Sigmoid colon (tissue), 7 donors: Measurements from ENCODE around the gene SLC19A1. TPM values are rescaled to one million over a fixed set of nuclear protein-coding genes. Genes with fewer than 3 reads are reported as not detected.

ENCODE experiments used
- DNase-seq: peaks from one replicate; pipeline ENCODE4 v3.0.0-alpha.2; 2019
- H3K27ac ChIP-seq, 4 donors: fragments of 200-600 bp; sonication (generic); one replicate each; pipeline ENCODE4 v1.5.1; 2016 to 2019; ENCODE audit warnings: mild to moderate bottlenecking in 1 of 4
- H3K27me3 ChIP-seq, 3 donors: fragments of 200-600 bp; sonication (generic); one replicate each; pipeline ENCODE4 v1.5.1; 2019; ENCODE audit warnings: mild to moderate bottlenecking in 1 of 3
- H3K36me3 ChIP-seq, 4 donors: fragments of 200-600 bp; sonication (generic); one replicate each; pipeline ENCODE4 v1.5.1; 2016 to 2019
- H3K4me1 ChIP-seq, 4 donors: fragments of 200-600 bp; sonication (generic); one replicate each; pipeline ENCODE4 v1.5.1; 2017 to 2019
- H3K4me3 ChIP-seq, 4 donors: fragments of 200-600 bp; sonication (generic); one replicate each; pipeline ENCODE4 v1.5.1; 2017 to 2019; ENCODE audit warnings: mild to moderate bottlenecking in 2 of 4, moderate library complexity in 1 of 4
- H3K9me3 ChIP-seq, 4 donors: fragments of 200-600 bp in 3 of 4; sonication (generic) in 3 of 4; one replicate each; pipeline versions ENCODE4 v1.5.1 to v1.6.1; 2013 to 2019
- CTCF ChIP-seq, 4 experiments: fragments of 450-650 bp in 3 of 4; fragments of 200-600 bp in 1 of 4; IDR thresholded peaks; one replicate each; pipeline ENCODE4 v1.5.1; 2016 to 2019; ENCODE audit warnings: antibody characterized with exemption in 4 of 4, mild to moderate bottlenecking in 3 of 4, moderate library complexity in 2 of 4
- EP300 ChIP-seq, 4 donors: sonication (generic); formaldehyde crosslinking; IDR thresholded peaks; one replicate each; pipeline ENCODE4 v1.6.1; 2017; ENCODE audit warnings: antibody characterized with exemption in 4 of 4
- POLR2A ChIP-seq, 2 donors: fragments of 450-650 bp; IDR thresholded peaks; one replicate each; pipeline ENCODE4 v1.6.1; 2016; ENCODE audit warnings: antibody characterized with exemption in 2 of 2, mild to moderate bottlenecking in 2 of 2, moderate library complexity in 2 of 2
- POLR2AphosphoS5 ChIP-seq, 4 donors: sonication (generic); formaldehyde crosslinking; IDR thresholded peaks; one replicate each; pipeline ENCODE4 v1.6.1; 2017; ENCODE audit warnings: antibody characterized with exemption in 4 of 4
- WGBS, 2 donors: extraction: QIAGEN DNeasy Blood & Tissue Kit; methylation state at CpG; one replicate each; pipeline ENCODE4 v1.1.7; 2013; 5-methylcytosine and 5-hydroxymethylcytosine counted together
- intact Hi-C: fragments of 100-400 bp; cut with DNase I; formaldehyde crosslinking; loops from one replicate; pipeline ENCODE4 v1.15.1; 2023
- polyA plus RNA-seq, 3 donors: library from polyadenylated mRNA; stranded (reverse); fragments of 200-250 nt; gene quantifications; one replicate each; pipeline ENCODE4 v1.2.3, GENCODE V29; 2013
- total RNA-seq, 4 donors: library from RNA; depleted of rRNA; stranded (reverse); fragments of >200 nt; gene quantifications; one replicate each; pipeline ENCODE4 v1.1.0, GENCODE V29; 2016
- donor health status: healthy with polysubstance abuse.
- donor health status: Bipolar disorder and iron deficiency.
- donor health status: healthy.

The SLC19A1 gene
- total and polyA plus RNA-seq, 7 donors: 1.8 to 10.7 (median 2.5) TPM

DNA sequence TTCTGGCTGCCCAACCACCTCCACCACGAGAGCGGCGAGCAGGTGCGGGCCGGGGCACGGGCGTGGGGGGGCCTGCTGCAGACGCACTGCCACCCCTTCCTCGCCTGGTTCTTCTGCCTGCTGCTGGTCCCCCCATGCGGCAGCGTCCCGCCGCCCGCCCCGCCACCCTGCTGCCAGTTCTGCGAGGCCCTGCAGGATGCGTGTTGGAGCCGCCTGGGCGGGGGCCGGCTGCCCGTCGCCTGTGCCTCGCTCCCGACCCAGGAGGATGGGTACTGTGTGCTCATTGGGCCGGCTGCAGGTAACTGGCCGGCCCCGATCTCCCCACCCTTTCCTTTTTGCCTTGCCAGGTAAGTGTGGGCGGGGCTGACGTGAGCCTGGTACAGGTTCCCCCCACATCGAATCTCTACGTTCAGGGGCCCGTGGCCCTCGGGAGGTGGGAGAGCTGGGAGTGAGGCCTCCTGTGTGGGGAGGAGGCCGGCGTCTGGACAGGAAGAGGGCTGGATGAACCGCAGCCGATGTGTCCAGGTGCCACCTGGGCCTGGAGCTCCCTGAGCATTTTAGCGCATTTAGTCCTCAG lies 85.6 kb downstream of the SLC19A1 start:
- peak; percentile 61 for DNase-seq
- Histone ChIP-seq H3K4me1 (peaks cover 0 to 76% (median 66%) of the 10 kb centered on the region in 4 donors), H3K4me3 (peak overlapping the region; percentile 32 to 48 (median 47)), H3K27me3 (no peaks in the 10 kb centered on the region), H3K27ac (peak overlapping the region in 3 of 4 donors; percentile 49 to 66 (median 66)), H3K9me3 (peaks cover 0 to 2% (median 0%) of the 10 kb centered on the region in 4 donors), H3K36me3 (no peaks in the 10 kb centered on the region)
- TF ChIP-seq POLR2AphosphoS5 (IDR thresholded peaks at IDR 0.05) (no peak), EP300 (IDR thresholded peaks at IDR 0.05) (no peak), POLR2A (IDR thresholded peaks at IDR 0.05) (no peak), CTCF (IDR thresholded peaks at IDR 0.05) (no peak)
- intact Hi-C loops: no loop called here
- WGBS, 2 donors: 77 to 89% methylated on average over 38 of the region's 38 CpGs

- no peak for TF ChIP-seq EP300 (IDR thresholded peaks at IDR 0.05)
- no peak for TF ChIP-seq CTCF (IDR thresholded peaks at IDR 0.05)
- TF ChIP-seq POLR2AphosphoS5 (IDR thresholded peaks at IDR 0.05): no peak
- TF ChIP-seq POLR2A (IDR thresholded peaks at IDR 0.05): no peak
- Histone ChIP-seq H3K27me3 (no peaks in the 10 kb centered on the region), H3K9me3 (no peaks in the 10 kb centered on the region), H3K36me3 (no peaks in the 10 kb centered on the region), H3K4me3 (peak overlapping the region; percentile 32 to 48 (median 47)), H3K27ac (peak overlapping the region; percentile 49 to 66 (median 62)), H3K4me1 (peaks cover 0 to 73% (median 64%) of the 10 kb centered on the region in 4 donors)
- 76 to 83% methylated on average over 47 of the region's 47 CpGs for WGBS, 2 donors
- intact Hi-C loops: no loop called here
- DNase-seq: no peak
These were observed 86.3 kb downstream of the SLC19A1 start for GRCh38 chr21:45455674-45456583.

- H3K4me1 ChIP-seq: peaks cover 0 to 64% (median 56%) of the 10 kb centered on the region in 4 donors
- TF ChIP-seq POLR2AphosphoS5 (IDR thresholded peaks at IDR 0.05) (peak in 2 of 4 donors; percentile 38 to 67), EP300 (IDR thresholded peaks at IDR 0.05) (no peak)
- DNase-seq: no peak
- WGBS, 2 donors: 32 to 45% methylated on average over 23 of the region's 23 CpGs
- peak overlapping the region; percentile 32 to 48 (median 47) for H3K4me3 ChIP-seq
- H3K27ac ChIP-seq: peak overlapping the region; percentile 49 to 66 (median 62)
- intact Hi-C loops: no loop called here
- H3K36me3 ChIP-seq: no peaks in the 10 kb centered on the region
- no peaks in the 10 kb centered on the region for H3K27me3 ChIP-seq
- H3K9me3 ChIP-seq: no peaks in the 10 kb centered on the region
These were observed 87.1 kb downstream of the SLC19A1 start for GRCh38 chr21:45454926-45455673.

DNA sequence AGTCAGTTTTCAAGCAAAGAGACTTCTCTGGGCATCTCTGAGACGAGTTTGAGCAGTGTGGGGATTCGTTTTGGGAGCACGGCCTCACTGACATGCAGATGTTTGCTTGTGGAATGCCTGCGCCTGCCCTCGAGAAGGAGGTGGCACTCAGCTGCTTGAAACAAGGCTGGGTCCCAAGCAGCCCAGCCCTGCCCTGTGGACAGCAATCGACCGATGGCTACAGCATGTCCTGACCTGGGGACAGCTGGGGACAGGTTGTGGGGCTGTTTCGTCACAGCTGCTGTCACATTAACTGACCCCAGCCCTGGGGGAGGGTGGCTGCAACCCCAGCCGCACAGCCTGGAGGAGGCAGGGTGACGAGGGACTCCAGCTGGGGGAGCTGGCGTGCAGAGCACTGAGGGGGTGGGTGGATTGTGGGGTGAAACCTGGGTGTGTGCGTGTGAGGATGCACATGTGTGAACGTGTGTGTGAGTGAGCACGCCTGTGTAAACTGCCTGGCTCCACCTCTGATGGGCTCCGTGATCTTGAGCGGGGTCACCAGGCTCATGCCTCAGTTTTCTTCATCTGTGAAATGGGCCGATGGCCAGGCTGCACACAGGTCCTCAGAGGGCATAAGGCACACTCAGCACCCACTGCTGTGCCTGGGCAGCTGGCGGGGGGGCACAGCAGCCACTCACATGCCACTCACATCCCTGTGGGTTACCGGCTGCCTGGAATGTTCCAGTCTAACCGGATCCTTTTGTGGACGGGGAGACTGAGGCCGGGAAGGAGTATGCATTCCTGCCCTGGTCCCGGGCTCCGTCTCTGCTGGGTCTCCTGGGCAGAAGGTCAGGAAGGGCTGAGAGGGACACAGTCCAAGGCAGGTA lies 87.9 kb downstream of the SLC19A1 start:
- peaks cover 0 to 56% (median 50%) of the 10 kb centered on the region in 4 donors for H3K4me1 ChIP-seq
- no peaks in the 10 kb centered on the region for H3K36me3 ChIP-seq
- WGBS, 2 donors: 62 to 72% methylated on average over 24 of the region's 24 CpGs
- intact Hi-C loops: no loop called here
- no peak for TF ChIP-seq CTCF (IDR thresholded peaks at IDR 0.05)
- no peak for TF ChIP-seq POLR2AphosphoS5 (IDR thresholded peaks at IDR 0.05)
- TF ChIP-seq POLR2A (IDR thresholded peaks at IDR 0.05): no peak
- no peak for TF ChIP-seq EP300 (IDR thresholded peaks at IDR 0.05)
- no peaks in the 10 kb centered on the region for H3K9me3 ChIP-seq
- DNase-seq: no peak
- peak overlapping the region; percentile 49 to 66 (median 62) for H3K27ac ChIP-seq
- H3K4me3 ChIP-seq: peak overlapping the region in 2 of 4 donors; percentile 48
- H3K27me3 ChIP-seq: no peaks in the 10 kb centered on the region
